DMS53 treated with DMSO at 0.1 percent for 48 hours (cell line): ENCODE data around the gene PDE4DIP.
"Not testable (repeated sequence)": the region's sequence is repeated elsewhere in the genome, so short reads cannot be mapped to it uniquely, and the experiment has no call there.

Source experiments
- DNase-seq: peaks from one replicate; lab custom pipeline; 2025; ENCODE audit not compliant: unreplicated experiment; lab: John Stamatoyannopoulos, UW

The PDE4DIP gene

GRCh38 chr1:148968682-148969081 lies 124.5 kb downstream of the PDE4DIP start:
- not testable (repeated sequence) for DNase-seq

DNA sequence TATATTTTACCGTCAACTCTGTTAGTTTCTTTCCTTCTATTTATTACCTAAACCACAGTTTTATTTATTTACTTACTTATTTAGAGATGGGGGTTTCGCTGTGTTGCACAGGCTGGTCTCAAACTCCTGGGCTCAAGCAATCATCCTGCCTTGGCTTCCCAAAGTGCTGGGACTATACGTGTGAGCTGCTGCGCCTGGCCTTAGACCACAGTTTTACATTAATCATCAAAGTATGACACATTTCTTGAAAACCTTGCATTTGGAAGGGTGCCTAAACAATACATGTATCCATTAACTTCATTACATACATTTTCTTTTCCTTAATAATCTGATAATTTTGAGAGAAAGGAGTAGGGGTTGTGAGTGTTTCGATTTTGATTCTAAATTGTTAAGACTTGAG lies 124.9 kb downstream of the PDE4DIP start:
- not testable (repeated sequence) for DNase-seq

DNA sequence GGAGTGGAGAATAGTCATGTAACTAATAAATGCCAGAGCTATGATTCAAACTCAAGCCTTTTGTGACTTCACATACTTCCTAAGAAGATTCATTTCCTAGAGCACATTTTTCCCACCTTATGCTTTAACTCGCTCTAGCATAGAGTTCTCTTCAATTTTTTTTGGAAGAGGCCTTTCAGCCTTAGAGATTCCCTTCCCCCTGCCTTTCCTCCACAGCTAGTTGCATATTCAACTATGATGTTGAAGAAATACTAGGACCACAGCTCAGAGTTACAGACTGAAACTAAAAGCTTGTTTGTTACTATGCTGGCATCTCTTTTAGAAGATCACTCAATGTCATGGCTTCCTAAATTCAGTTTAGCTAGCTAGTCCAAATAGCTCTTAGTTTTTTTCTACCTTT lies 131.2 kb downstream of the PDE4DIP start:
- DNase-seq = not testable (repeated sequence)

GRCh38 chr1:148975866-148976537 lies 131.8 kb downstream of the PDE4DIP start:
- DNase-seq = not testable (repeated sequence)

DNA sequence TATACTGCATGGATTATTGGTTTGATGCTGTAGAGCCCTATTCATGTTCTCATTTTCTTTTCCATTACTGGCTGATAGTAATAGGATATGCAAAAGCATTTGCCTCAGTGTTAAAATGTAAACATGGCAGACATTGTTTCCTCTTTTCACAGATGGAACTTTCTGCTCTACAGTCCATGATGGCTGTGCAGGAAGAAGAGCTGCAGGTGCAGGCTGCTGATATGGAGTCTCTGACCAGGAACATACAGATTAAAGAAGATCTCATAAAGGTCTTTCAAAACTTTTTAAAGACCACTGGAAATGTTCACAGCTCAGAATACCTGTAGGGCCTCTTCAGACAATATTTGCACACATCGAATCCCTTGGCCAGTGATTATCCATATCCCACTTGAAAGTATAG lies 133.6 kb downstream of the PDE4DIP start:
- DNase-seq = not testable (repeated sequence)

DNA sequence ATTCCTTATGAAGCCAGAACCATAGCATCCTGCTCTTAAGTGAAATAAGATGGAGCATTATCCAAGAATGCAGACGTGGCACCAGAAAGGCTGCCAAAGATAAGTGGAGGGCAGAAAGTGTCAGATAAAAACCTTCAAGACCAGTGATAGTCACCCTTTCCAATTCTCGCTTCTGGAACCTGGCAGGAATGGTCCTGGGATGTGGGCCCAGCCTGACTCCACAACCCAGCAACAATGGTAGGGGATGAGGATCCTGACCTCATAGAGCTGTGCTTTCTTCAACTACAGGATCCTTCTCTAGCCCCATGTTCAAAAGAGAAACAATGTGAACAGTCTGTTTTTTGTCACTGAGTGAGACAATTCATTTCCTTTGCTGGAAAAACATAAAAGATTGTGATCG lies 145.2 kb downstream of the PDE4DIP start:
- DNase-seq = not testable (repeated sequence)

GRCh38 chr1:148990233-148990788 lies 146.1 kb downstream of the PDE4DIP start:
- DNase-seq = not testable (repeated sequence)

- not testable (repeated sequence) for DNase-seq
These were observed 147.6 kb downstream of the PDE4DIP start for GRCh38 chr1:148991818-148992217.

DNA sequence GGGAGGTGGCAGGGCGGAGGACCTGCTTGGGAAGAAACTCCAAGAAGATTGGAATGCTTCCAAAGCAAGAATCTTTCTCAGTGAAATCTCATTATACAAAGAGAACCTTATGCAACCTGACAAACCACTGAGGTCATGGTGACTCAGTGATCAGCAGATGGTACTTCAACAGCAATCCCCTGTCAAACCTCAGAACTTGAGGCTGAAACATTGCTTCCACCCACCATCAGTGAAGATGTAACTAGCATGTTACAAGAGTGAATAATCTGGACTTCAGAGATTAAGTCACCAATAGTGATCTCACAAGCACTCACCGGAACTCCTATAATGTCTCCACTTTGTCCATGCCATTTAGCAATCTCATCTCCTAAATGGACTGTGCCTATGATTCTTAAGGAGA lies 148.1 kb downstream of the PDE4DIP start:
- not testable (repeated sequence) for DNase-seq

- not testable (repeated sequence) for DNase-seq
These were observed 152.4 kb downstream of the PDE4DIP start for GRCh38 chr1:148996449-148997224.

GRCh38 chr1:148997405-148997804 lies 153.2 kb downstream of the PDE4DIP start:
- not testable (repeated sequence) for DNase-seq

DNA sequence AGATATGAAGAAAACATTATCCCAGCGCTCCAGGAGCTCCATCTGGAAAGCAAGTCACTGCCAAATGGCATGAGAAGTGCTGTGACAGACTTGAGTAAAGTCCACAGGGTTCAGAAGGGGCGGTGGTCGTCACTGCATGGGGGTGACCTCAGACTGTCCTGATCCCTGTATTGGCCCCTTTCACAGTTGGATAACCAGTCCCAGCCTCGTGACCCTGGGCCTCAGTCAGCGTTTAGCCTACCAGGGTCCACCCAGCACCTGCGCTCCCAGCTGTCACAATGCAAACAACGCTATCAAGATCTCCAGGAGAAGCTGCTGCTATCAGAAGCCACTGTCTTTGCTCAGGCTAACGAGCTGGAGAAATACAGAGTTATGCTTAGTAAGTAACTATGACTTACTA lies 158.4 kb downstream of the PDE4DIP start:
- DNase-seq = not testable (repeated sequence)

DNA sequence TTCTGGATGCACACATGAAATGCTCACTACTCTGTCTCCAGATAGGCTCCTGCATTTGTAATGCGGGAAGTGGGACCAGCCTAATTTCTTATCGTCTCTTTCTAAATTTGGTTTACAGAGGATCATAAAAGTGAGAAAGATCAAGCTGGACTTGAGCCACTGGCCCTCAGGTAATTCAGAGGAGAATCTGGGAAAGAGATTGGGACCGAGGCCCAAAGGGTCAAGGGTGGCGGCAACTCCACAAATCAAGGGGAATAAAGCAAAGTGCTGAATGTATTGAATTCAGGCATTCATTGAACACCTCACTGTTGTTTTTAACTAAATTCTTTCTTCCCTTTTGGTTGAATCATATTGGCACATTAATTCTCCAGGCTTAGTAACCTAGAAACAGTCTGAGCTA lies 164.1 kb downstream of the PDE4DIP start:
- not testable (repeated sequence) for DNase-seq

DNA sequence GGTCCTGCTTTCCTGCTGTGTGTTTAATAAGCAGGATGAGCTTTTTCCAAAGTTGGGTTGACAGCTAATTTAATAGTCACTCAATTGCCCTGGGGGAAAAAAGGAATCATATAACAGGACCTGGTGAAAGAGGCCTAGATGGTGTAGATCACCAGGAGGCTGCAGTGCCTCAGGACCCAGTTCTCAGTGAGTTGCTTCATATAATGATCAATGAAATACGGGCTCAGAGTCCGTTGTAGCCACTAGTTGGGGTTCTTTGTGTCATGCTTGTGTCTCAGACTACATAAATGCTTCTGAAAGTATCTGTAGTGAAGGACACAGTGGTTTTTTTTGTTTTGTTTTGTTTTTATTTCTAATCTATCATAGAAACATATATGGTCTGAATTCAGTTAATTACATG lies 164.5 kb downstream of the PDE4DIP start:
- not testable (repeated sequence) for DNase-seq

DNA sequence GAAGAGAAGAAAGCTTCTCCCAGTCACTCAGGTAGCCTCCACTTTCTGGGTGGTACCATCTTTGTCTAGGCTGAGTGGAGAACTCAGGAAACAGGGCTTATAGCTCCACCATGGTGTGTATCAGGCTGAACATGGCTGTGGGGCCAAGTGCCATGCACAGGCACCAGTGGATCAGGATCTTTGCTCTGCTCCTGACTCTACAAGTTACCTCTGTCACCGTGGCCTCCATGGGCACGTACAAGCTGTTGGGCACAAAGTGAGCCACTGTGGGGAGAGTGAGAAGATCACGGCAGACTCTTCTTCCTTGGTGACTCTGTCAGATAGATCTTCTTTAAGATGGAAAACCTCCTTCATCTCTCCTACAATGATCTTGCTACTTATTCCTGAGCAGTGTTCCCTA lies 165.5 kb downstream of the PDE4DIP start:
- DNase-seq = not testable (repeated sequence)

DNA sequence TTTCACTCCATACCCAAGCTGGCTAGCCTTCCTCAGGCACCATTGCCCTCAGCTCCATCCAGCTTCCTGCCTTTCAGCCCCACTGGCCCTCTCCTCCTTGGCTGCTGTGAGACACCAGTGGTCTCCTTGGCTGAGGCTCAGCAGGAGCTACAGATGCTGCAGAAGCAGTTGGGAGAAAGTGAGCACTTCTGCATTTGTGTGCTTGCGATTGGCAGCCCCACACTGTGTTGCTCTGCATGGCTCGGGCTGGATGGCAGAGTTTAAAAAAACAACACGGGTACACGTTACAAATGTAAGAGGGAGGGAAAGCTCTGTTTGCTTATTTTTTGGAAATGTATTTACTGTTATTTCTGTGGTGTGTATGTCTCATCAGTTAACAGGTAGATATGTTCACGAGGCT lies 168.4 kb downstream of the PDE4DIP start:
- not testable (repeated sequence) for DNase-seq

DNA sequence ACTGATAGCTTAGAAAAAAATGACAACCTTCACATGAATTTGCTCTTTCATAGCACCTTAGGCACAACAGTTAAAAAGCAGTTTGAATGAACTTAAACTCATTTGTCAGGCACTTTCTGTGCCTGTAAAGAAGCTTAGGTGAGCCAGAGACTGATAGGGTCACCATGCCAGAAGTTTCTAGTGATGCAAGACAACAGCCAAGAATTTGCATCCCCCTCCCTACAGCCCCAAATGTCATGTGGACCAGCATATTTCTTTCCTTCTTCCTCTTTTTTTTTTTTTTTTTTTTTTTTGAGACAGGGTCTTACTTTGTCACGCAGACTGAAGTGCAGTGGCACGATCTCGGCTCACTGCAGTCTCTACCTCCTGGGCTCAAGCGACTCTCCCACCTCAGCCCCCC lies 169.3 kb downstream of the PDE4DIP start:
- not testable (repeated sequence) for DNase-seq

DNA sequence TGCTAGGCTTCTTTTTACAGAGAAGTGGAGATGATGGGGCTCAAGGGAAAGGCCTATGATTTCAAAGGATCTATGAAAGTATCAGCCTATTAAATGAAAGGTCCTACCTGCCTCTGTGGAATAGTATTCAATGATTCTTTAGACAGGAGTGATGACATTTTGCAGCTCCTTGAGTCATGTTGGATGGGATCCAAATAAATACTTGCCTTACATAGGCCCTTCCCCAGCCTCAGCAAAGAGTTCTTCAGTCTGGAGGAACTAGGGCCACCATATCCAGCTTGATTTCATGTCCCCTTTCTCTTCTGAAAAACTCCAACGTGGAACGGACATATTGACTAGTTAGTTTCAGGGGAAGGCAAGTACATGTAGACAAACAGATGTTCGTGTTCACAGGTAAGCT lies 171.3 kb downstream of the PDE4DIP start:
- DNase-seq = not testable (repeated sequence)

DNA sequence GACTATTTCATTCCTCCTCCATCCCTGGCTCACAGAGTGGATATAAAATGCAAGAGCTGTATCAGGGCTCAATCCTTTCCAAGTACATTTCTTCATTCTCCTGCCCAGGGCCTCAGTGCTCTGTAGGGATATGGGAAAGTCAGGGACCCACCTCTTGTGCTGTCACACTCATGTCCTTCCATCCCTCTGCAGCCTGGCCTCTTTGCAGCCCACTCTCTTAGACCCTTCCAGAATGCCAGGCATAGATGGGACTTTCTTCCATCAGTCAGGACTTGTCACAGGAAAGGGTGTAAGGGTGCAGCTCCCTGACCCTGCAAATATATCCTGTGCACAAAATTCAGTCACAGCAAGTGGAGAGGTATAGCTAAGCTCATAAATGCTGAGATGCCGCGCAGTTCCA lies 172.4 kb downstream of the PDE4DIP start:
- DNase-seq = not testable (repeated sequence)

GRCh38 chr1:149018577-149018976 lies 174.3 kb downstream of the PDE4DIP start:
- DNase-seq = not testable (repeated sequence)

GRCh38 chr1:149024327-149024726 lies 180.1 kb downstream of the PDE4DIP start:
- DNase-seq = not testable (repeated sequence)

GRCh38 chr1:149033916-149034315 lies 189.7 kb downstream of the PDE4DIP start:
- DNase-seq = not testable (repeated sequence)
